Parathyroid adenoma (tissue), 2 donors: ENCODE data around the gene PGM2L1.

ENCODE experiments used
- H2AFZ ChIP-seq: fragments of 300-600 bp; sonication (generic); one replicate; pipeline ENCODE4 v1.7.0; 2017; ENCODE audit warnings: antibody characterized with exemption, mild to moderate bottlenecking
- H3K27ac ChIP-seq: fragments of 300-600 bp; sonication (generic); one replicate; pipeline ENCODE4 v1.7.0; 2017
- H3K27me3 ChIP-seq: fragments of 300-600 bp; sonication (generic); one replicate; pipeline ENCODE4 v1.7.0; 2017; ENCODE audit warnings: low read length; ENCODE audit not compliant: control insufficient read depth, insufficient read depth
- H3K36me3 ChIP-seq: fragments of 300-600 bp; sonication (generic); one replicate; pipeline ENCODE4 v1.7.0; 2017; ENCODE audit warnings: low read length; ENCODE audit not compliant: control insufficient read depth, insufficient read depth
- H3K4me1 ChIP-seq: fragments of 300-600 bp; sonication (generic); one replicate; pipeline ENCODE4 v1.7.0; 2017; ENCODE audit warnings: control low read depth
- H3K4me2 ChIP-seq: fragments of 300-600 bp; sonication (generic); one replicate; pipeline ENCODE4 v1.7.0; 2017; ENCODE audit warnings: low read length
- H3K4me3 ChIP-seq: fragments of 300-600 bp; sonication (generic); one replicate; pipeline ENCODE4 v1.7.0; 2017; ENCODE audit warnings: low read depth, low read length
- H3K79me2 ChIP-seq: fragments of 300-600 bp; sonication (generic); one replicate; pipeline ENCODE4 v1.7.0; 2017; ENCODE audit warnings: control low read depth
- H3K9ac ChIP-seq: fragments of 300-600 bp; sonication (generic); one replicate; pipeline ENCODE4 v1.7.0; 2017; ENCODE audit warnings: mild to moderate bottlenecking
- H3K9me3 ChIP-seq: fragments of 300-600 bp; sonication (generic); one replicate; pipeline ENCODE4 v1.7.0; 2017; ENCODE audit warnings: low read length; ENCODE audit not compliant: control insufficient read depth
- CTCF ChIP-seq: fragments of 300-600 bp; sonication (generic); IDR thresholded peaks from one replicate; pipeline ENCODE4 v1.7.0; 2017; ENCODE audit warnings: antibody characterized with exemption, mild to moderate bottlenecking
- donor health status: primary hyperparathyroidism.

Gene PGM2L1

GRCh38 chr11:74310857-74311256, 87.4 kb downstream of the PGM2L1 start:
- Histone ChIP-seq H3K36me3 (no peaks in the 10 kb centered on the region), H3K4me3 (no peak overlapping the region), H3K27ac (no peak overlapping the region), H2AFZ (no peak overlapping the region), H3K27me3 (no peaks in the 10 kb centered on the region), H3K9me3 (no peaks in the 10 kb centered on the region), H3K9ac (no peak overlapping the region), H3K4me1 (no peaks in the 10 kb centered on the region), H3K4me2 (peak overlapping the region; percentile 57), H3K79me2 (no peaks in the 10 kb centered on the region)
- no peak for TF ChIP-seq CTCF

GRCh38 chr11:74307434-74307833, 90.8 kb downstream of the PGM2L1 start:
- H3K36me3 ChIP-seq = no peaks in the 10 kb centered on the region
- no peaks in the 10 kb centered on the region for H3K9me3 ChIP-seq
- H3K79me2 ChIP-seq = no peaks in the 10 kb centered on the region
- no peak overlapping the region for H3K9ac ChIP-seq
- no peaks in the 10 kb centered on the region for H3K4me1 ChIP-seq
- TF ChIP-seq CTCF = no peak
- H3K4me2 ChIP-seq = no peak overlapping the region
- no peak overlapping the region for H3K27ac ChIP-seq
- H3K27me3 ChIP-seq = no peaks in the 10 kb centered on the region
- H3K4me3 ChIP-seq = no peak overlapping the region
- no peak overlapping the region for H2AFZ ChIP-seq

- Histone ChIP-seq H3K4me1 (no peaks in the 10 kb centered on the region), H3K4me3 (no peak overlapping the region), H3K79me2 (no peaks in the 10 kb centered on the region), H2AFZ (no peak overlapping the region), H3K27me3 (no peaks in the 10 kb centered on the region), H3K27ac (no peak overlapping the region), H3K4me2 (no peak overlapping the region), H3K9me3 (no peaks in the 10 kb centered on the region), H3K36me3 (no peaks in the 10 kb centered on the region), H3K9ac (no peak overlapping the region)
- TF ChIP-seq CTCF = no peak
Observed at GRCh38 chr11:74306435-74307175, 91.6 kb downstream of the PGM2L1 start.

GRCh38 chr11:74299015-74299414, 99.2 kb downstream of the PGM2L1 start:
- H3K9me3 ChIP-seq = no peaks in the 10 kb centered on the region
- H3K27ac ChIP-seq = no peak overlapping the region
- H3K36me3 ChIP-seq = no peaks in the 10 kb centered on the region
- H3K27me3 ChIP-seq = no peaks in the 10 kb centered on the region
- no peak overlapping the region for H3K9ac ChIP-seq
- no peak overlapping the region for H3K4me3 ChIP-seq
- no peaks in the 10 kb centered on the region for H3K79me2 ChIP-seq
- no peaks in the 10 kb centered on the region for H3K4me1 ChIP-seq
- TF ChIP-seq CTCF = no peak
- no peak overlapping the region for H2AFZ ChIP-seq
- no peak overlapping the region for H3K4me2 ChIP-seq

GRCh38 chr11:74297484-74297883, 100.7 kb downstream of the PGM2L1 start:
- Histone ChIP-seq H3K4me1 (no peaks in the 10 kb centered on the region), H3K4me3 (no peak overlapping the region), H3K9me3 (no peaks in the 10 kb centered on the region), H3K9ac (no peak overlapping the region), H3K27ac (no peak overlapping the region), H3K36me3 (no peaks in the 10 kb centered on the region), H3K79me2 (no peaks in the 10 kb centered on the region), H2AFZ (no peak overlapping the region), H3K4me2 (no peak overlapping the region), H3K27me3 (no peaks in the 10 kb centered on the region)
- TF ChIP-seq CTCF = no peak
